ENCODE data around the gene RAMP2. TPM values are rescaled to one million over a fixed set of nuclear protein-coding genes. Genes with fewer than 3 reads are reported as not detected.
A peak's percentile ranks its signal among the peaks of the same experiment; 100 is the strongest.

RAMP2 gene
- total and polyA plus RNA-seq, 2 of the 13 experiments (the other 11 are each of a cell fraction or from before 2014, with no cell fraction given), result 1.4 to 5.2 TPM

DNA sequence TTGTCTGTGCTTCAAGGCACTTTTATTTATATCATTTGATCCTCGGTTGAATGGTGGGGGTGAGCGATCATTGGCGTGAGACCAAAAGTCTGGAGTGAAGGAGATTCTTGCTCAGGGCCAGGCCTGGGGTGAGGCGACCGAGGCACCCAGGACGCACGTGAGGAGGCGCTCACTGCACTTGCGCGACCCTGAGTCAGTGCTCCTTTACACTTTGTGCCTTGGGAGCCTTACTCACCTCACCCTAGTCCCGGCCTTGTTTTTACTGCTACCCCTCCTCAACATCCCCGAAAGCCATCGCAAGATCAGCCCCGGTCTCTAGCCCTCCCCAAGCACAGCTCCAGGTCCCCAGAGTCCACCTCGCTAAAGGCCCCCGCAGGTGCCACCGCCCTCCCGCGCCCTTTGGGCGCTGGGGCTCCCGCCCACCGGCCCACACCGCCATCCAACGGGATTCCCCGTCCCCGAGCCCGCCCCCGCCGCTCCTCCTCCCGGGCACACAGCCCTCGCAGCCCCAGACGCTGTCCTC is 16.7 kb upstream of the RAMP2 start (continued):
- TF ChIP-seq, protein P1, sequence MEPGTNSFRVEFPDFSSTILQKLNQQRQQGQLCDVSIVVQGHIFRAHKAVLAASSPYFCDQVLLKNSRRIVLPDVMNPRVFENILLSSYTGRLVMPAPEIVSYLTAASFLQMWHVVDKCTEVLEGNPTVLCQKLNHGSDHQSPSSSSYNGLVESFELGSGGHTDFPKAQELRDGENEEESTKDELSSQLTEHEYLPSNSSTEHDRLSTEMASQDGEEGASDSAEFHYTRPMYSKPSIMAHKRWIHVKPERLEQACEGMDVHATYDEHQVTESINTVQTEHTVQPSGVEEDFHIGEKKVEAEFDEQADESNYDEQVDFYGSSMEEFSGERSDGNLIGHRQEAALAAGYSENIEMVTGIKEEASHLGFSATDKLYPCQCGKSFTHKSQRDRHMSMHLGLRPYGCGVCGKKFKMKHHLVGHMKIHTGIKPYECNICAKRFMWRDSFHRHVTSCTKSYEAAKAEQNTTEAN (CRISPR knock-in tag; conservative IDR thresholded peaks at IDR 0.05), result peak; percentile 36; the same call in 1 of the 2 replicates
- TF ChIP-seq, protein P2, sequence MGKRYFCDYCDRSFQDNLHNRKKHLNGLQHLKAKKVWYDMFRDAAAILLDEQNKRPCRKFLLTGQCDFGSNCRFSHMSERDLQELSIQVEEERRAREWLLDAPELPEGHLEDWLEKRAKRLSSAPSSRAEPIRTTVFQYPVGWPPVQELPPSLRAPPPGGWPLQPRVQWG (CRISPR knock-in tag; IDR thresholded peaks at IDR 0.05; ENCODE audit: borderline replicate concordance, low read depth), result no peak
- TF ChIP-seq, protein P3, sequence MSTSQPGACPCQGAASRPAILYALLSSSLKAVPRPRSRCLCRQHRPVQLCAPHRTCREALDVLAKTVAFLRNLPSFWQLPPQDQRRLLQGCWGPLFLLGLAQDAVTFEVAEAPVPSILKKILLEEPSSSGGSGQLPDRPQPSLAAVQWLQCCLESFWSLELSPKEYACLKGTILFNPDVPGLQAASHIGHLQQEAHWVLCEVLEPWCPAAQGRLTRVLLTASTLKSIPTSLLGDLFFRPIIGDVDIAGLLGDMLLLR (CRISPR knock-in tag; IDR thresholded peaks at IDR 0.05), result no peak
- no peak for TF ChIP-seq CBX2 (IDR thresholded peaks at IDR 0.05; ENCODE audit: low read depth, low read length)
- no peak for TF ChIP-seq CBX2 (CRISPR knock-in tag; IDR thresholded peaks at IDR 0.05; ENCODE audit: low read depth)
- 0 out of 2 replicates have a peak, but pooled peaks have one; percentile 18 for TF ChIP-seq HNRNPL (IDR thresholded peaks at IDR 0.05; ENCODE audit: low read depth, low read length)
- TF ChIP-seq DMAP1 (CRISPR knock-in tag; IDR thresholded peaks at IDR 0.05), result peak; percentile 69
- no peak for TF ChIP-seq ZNF160 (CRISPR knock-in tag; IDR thresholded peaks at IDR 0.05)
- peak; percentile 21; the same call in 1 of the 2 replicates for TF ChIP-seq SMAD9 (CRISPR knock-in tag; IDR thresholded peaks at IDR 0.05)
- no peak for TF ChIP-seq SMC3 (IDR thresholded peaks at IDR 0.05; ENCODE audit: low read length)
- TF ChIP-seq ZBTB1 (CRISPR knock-in tag; IDR thresholded peaks at IDR 0.05; ENCODE audit: borderline replicate concordance), result peak; percentile 63; the same call in 1 of the 2 replicates
- no peak for TF ChIP-seq HOXD1 (CRISPR knock-in tag; IDR thresholded peaks at IDR 0.05)
- 0 out of 2 replicates have a peak, but pooled peaks have one; percentile 45 for TF ChIP-seq ISX (CRISPR knock-in tag; conservative IDR thresholded peaks at IDR 0.05)
- no peak; the same call in 1 of the 2 replicates for TF ChIP-seq ZMYM3 (CRISPR knock-in tag; IDR thresholded peaks at IDR 0.05)
- TF ChIP-seq, protein P4, sequence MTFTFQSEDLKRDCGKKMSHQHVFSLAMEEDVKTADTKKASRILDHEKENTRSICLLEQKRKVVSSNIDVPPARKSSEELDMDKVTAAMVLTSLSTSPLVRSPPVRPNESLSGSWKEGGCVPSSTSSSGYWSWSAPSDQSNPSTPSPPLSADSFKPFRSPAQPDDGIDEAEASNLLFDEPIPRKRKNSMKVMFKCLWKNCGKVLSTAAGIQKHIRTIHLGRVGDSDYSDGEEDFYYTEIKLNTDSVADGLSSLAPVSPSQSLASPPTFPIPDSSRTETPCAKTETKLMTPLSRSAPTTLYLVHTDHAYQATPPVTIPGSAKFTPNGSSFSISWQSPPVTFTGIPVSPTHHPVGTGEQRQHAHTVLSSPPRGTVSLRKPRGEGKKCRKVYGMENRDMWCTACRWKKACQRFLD (CRISPR knock-in tag; IDR thresholded peaks at IDR 0.05; ENCODE audit: borderline replicate concordance), result 0 out of 2 replicates have a peak, but pooled peaks have one; percentile 1
- TF ChIP-seq ZNF788 (CRISPR knock-in tag; IDR thresholded peaks at IDR 0.05; ENCODE audit: borderline replicate concordance), result no peak
- TF ChIP-seq, protein P5, sequence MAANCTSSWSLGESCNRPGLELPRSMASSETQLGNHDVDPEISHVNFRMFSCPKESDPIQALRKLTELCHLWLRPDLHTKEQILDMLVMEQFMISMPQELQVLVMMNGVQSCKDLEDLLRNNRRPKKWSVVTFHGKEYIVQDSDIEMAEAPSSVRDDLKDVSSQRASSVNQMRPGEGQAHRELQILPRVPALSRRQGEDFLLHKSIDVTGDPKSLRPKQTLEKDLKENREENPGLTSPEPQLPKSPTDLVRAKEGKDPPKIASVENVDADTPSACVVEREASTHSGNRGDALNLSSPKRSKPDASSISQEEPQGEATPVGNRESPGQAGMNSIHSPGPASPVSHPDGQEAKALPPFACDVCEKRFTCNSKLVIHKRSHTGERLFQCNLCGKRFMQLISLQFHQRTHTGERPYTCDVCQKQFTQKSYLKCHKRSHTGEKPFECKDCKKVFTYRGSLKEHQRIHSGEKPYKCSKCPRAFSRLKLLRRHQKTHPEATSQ (CRISPR knock-in tag; IDR thresholded peaks at IDR 0.05; ENCODE audit: borderline replicate concordance), result no peak
- TF ChIP-seq, protein P6, sequence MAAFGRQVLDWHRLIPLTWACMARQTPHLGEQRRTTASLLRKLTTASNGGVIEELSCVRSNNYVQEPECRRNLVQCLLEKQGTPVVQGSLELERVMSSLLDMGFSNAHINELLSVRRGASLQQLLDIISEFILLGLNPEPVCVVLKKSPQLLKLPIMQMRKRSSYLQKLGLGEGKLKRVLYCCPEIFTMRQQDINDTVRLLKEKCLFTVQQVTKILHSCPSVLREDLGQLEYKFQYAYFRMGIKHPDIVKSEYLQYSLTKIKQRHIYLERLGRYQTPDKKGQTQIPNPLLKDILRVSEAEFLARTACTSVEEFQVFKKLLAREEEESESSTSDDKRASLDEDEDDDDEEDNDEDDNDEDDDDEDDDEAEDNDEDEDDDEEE (CRISPR knock-in tag; IDR thresholded peaks at IDR 0.05), result peak; percentile 55; the same call in 1 of the 2 replicates
